ENCODE data around the gene FBXO21. TPM values are rescaled to one million over a fixed set of nuclear protein-coding genes. Genes with fewer than 3 reads are reported as not detected.
"Not testable (repeated sequence)": the region's sequence is repeated elsewhere in the genome, so short reads cannot be mapped to it uniquely, and the experiment has no call there.

The FBXO21 gene, protein sequence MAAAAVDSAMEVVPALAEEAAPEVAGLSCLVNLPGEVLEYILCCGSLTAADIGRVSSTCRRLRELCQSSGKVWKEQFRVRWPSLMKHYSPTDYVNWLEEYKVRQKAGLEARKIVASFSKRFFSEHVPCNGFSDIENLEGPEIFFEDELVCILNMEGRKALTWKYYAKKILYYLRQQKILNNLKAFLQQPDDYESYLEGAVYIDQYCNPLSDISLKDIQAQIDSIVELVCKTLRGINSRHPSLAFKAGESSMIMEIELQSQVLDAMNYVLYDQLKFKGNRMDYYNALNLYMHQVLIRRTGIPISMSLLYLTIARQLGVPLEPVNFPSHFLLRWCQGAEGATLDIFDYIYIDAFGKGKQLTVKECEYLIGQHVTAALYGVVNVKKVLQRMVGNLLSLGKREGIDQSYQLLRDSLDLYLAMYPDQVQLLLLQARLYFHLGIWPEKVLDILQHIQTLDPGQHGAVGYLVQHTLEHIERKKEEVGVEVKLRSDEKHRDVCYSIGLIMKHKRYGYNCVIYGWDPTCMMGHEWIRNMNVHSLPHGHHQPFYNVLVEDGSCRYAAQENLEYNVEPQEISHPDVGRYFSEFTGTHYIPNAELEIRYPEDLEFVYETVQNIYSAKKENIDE
- total RNA-seq (2014; rRNA removed; shearing (Covaris generic)) = 34.2 and 63.6 TPM in 2 replicates

DNA sequence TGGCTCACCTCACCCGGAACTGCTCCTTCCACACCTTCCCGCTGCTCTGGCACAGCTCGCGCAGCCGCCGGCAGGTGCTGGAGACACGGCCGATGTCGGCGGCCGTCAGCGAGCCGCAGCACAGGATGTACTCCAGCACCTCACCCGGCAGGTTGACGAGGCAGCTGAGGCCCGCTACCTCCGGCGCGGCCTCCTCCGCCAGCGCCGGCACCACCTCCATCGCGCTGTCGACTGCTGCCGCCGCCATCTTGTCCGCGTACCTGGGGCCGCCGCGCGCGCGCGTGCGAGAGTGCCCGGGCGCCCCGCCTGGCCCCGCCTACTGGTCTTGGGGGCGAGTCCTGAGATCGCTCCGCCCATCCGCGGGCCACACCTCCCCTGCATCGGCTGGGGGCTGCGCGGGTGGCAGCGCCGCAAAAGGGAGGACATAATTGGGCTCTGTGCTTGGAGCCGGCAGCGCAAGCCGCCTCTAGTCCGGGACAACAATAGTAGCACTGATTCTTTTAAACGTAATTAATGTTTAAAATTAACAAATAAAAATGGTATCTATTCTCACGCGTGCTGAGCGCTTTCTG is at the start of gene FBXO21:
FBXO21 (minus strand) TSS at position 261 of the 572 bp plus-strand sequence; CDS start at position 247, 14 bp downstream.
- DNase-seq (ENCODE audit: low read depth) = peak; percentile 92

DNA sequence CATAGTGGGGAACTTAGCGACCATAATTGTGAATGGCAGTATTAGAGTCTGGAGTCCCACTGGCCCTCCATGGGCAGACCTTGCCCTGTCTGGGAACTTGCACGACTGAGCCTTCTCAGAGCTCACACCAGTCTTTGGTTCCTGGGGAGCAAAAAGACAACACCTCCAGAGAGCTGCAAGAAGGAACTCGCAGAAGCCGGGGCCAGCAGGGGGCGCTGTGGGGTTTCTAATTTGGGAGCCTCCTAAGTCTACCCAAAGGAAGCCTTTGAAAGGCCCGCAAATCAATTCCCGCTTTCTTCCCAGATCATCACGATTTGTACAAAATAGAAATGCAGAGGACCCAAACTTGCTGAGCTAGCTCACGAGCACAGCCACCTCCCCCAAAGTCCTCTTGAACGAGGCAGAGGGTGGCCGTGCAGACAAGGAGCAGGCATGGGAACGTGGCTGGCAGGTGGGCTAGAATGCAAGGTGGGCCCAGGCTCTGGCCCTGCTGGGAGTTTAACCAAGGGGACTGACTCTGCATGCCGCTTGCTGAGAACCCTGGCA is 46.3 kb upstream of the FBXO21 start:
- peak; percentile 67 for DNase-seq (ENCODE audit: low read depth)

DNA sequence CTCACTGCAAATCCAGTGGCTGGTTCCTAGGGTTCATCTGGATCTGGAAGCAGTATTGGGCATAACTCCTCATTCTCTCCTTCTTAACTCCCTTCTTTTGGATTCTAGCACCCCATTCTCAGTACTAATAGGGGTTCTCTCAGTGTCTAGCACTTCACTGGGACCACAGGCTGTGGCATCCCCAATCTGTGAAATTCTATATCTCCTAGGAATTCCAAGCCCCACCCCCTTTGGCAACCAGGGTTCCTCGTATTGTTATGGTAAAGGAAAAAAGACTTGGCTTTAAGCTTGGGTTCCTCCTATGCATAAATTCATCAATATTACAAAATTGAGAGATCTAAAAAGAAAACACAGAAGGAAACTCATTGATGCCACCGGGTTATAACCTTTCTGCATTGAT is 45.0 kb upstream of the FBXO21 start:
- no peak for DNase-seq (ENCODE audit: low read depth)

DNA sequence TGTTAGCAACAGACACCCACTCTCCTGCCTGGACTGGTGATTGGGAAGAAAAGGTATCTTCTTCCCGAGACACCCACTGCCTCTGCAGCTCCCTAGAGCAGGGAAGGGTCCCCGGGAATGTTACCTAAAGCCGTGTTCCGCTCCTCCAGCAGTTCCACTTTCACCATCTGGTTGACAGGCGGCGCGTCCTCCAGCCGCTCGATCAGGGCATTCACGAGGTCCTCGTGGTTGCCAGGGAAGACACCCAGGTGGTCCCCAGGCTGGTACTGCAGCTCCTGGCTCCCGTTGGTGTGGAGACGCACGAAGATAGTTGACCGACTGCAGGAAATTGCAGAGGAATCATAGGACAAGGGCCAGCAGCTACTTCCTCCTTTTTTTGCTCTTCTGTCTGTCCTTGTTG is 44.2 kb upstream of the FBXO21 start:
- DNase-seq (ENCODE audit: low read depth) = no peak

DNA sequence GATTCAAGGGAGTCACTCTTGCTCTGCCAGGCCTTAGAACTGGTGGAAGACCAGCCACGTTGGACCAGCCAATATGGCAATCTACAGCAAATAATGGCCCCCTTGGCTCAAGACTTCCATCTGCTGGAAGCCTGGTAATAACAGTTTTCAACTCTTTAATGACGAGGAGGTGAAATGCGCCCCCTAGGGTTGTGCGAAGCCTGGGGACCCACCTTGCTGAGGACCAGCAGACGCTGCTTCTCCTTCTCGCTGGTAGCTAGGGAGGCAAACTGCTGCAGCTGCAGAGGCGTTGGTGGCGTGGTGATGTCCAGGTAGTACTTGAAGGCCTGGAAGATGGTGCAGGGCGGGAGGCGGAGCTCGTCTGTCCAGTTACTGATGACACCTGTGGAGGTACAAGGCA is 41.5 kb upstream of the FBXO21 start:
- peak; percentile 26 for DNase-seq (ENCODE audit: low read depth)

DNA sequence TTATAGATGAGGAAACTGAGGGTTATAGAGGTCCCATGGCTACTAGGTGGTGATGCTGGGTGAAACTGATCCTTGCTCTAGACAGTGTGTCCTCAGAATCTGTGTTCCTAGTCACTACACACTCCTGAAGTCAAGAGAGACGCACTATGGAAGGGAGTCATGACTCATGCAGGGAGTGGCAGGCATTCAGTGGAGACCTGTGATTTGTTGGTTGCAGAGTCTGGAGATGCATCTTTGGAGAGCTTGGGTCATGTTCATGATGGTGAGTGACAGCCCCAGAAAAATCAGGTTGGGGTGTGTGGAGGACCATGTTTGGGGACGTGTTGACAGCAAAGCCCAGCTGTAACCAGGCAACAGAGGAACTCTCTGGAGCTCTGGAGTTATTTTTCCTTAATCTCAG is 38.0 kb upstream of the FBXO21 start:
- peak; percentile 51 for DNase-seq (ENCODE audit: low read depth)

DNA sequence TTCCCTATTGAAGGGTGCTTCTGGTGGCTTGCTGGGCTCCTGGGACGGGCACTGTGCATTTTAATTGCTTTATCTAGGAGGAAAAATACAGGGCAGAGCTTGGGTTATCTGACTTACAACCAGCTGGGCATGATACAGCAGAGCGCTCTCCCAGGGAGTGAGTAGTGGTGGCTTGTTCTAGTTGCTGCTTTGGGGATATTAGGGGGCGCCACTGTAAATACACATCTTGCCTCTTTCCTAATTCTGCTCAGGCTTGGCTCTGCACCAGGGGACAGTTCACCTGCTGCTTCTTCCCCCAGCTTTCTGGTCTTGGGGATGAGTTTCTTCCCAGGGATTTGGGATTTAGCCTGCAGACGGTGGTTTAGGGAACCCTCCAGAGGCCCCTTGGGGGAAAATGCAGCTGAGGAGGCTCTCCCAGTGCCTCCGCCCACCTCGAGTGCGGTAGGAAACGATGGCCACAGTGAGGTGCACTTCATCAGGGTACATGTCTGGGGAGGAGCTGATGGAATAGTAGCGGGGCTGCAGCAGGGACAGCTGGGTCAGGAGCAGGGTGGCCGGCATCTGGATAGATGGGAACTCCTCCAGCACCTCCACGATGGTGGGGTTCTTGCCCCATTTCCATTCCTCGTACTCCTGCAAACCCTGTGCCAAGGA is 36.9 kb upstream of the FBXO21 start:
- no peak for DNase-seq (ENCODE audit: low read depth)

DNA sequence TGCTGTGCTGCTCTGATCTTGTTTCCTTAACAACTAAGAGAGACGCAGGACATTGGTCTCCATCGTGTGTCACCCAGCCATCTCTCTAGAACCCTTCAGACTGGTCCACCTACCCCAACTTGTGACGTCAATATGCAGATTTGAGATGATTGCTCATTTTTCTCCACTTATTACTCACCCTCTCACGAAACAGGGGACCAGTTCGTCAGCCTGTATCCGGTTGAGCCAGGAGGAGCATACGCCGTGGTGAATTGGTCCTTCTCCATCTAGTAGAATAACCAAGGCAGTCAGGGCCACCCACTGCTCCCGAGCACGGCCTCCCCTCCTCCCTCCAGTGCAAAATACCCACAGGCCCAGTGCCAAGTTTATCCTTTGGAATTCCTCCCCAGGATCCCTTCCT is 36.2 kb upstream of the FBXO21 start:
- DNase-seq (ENCODE audit: low read depth) = peak; percentile 49

DNA sequence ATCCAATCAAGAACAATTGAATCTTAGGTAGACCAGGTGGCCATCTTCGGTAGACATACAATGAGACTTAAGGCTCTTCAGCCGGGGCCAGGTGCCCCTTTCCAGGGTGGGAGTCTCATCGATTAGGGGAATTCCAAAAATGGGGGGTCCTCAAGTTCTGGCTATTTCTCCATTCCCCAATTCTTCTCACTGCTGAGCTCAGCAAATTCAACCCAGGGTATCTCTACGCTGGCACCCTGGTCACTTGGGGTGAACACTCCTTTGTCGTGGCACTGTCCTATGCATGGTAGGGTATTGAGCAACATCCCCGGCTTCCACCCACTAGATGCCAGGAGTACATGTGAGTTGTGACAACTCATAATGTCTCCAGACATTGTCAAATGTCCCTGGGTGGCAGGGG is 34.9 kb upstream of the FBXO21 start:
- no peak for DNase-seq (ENCODE audit: low read depth)

DNA sequence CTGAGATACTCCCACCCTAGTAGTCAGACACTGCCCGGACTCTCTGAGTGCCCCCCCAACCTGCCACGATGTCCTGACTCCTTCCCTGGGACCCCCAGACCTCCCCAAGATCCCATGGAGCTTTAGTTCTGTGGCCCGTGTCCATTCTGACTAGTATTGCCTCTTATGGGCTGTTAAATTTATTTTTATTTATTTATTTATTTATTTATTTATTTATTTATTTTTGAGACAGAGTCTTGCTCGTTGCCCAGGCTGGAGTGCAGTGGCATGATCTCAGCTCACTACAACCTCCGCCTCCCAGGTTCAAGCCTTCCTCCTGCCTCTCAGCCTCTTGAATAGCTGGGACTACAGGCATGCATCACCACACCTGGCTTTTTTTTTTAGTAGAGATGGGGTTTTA is 30.7 kb upstream of the FBXO21 start:
- not testable (repeated sequence) for DNase-seq (ENCODE audit: low read depth)

DNA sequence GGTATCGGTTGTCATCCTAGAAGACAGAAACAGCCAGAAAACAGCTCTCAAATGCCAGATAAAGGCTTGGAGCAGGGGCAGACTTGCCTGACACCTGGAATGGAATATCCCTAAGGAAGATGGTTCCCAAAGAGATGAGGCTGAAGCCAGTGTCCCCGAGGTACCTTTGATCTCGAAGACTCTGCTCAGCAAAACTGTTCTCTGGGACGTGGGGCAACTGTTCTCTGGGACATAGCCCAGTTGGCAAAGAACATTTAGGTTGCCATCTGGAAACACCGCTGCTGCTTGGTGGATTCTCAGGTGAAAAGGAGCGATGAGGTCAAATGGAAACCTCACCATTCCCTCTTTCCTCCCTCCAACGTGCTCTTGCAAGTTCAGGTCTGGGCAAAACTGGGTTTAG is 27.9 kb upstream of the FBXO21 start:
- no peak for DNase-seq (ENCODE audit: low read depth)

DNA sequence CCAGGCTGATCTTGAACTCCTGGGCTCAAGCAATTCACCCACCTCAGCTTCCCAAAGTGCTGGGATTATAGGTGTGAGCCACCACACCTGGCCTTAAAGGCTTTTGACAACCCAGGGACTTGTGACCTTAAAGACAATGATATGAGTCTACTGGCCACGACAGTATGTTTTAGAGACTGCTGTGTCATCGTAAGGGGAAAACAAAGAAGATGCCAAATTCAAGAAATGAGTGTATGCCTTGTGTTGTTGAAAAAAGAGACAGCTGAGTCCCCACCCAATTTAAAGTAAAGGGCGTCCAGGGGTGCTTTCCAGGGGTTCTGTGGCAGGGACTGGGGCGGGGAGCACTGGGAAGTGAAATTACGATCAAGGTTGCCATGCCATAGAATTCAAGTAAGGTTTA is 26.4 kb upstream of the FBXO21 start:
- no peak for DNase-seq (ENCODE audit: low read depth)

DNA sequence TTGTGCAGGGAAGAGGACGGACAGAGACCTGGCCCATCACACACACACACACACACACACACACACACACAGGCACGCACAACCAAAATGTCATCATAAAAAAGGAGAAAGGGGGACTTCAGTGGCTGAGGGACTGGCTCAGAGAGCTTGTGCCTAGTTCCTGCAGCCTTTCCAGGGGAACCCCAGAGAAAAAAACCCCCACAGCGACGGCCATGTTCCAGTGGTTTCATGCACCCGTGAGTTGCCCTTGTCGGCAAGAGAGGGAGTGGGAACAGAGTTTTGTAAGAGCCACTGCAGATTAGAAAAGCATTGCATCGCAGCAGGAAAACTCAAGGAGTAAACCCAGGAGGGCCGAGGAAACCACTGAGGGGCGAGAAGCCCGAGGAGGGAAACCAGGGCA is 24.5 kb upstream of the FBXO21 start:
- DNase-seq (ENCODE audit: low read depth) = no peak

DNA sequence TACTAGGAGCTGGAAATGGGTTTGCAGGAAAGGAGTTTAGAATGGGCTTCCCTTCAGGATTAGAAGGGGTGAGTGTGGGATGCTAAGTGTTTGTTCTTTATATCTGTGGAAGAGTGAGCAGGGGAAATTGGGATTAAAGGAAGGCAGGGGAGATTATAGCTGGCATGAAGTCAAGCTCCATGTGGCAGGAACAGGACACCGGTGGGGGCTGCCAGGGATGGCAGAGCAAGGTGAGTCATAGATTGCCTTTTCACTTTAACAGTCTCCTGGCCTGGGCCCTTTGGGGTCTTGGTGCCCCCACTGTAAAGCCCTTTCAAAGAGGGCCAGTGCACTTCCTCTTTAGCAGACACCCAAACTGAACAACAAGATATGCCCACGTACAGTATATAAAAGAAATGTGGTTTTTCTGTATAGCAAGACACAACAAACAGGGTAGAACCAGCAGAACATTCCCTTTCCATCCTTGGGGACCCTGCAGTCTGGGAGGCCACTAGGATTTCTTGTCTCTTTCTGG is 23.1 kb upstream of the FBXO21 start:
- DNase-seq (ENCODE audit: low read depth) = peak; percentile 46

DNA sequence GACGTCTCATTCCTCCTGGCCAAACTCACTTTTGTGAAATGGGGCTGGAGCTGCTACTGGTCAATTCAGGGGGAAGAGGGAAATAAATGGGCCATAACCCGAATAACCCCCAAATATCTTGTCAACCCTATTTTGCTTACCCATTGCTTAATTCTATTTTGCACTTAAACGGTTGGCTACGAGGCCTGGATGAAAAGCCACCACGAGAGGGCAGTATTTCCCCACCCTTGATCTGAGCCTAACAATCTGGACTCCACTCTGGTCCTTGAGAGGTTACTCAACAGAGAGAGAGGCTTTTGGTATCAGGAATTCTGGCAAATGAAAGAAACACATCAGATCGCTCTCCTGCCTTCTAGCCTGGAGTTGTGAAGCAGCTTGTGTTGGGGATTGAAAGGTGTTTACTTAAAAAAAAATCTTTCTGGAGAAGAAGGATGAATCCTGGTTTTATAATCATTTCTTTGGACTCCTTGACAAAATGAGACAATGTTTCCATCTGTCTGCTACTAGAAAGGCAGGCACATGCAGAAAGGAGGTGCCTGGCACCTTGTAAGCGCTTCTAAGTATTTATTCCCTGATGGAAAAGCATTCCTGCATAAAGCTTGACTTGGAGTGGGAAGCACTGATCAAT is 22.4 kb upstream of the FBXO21 start:
- peak; percentile 83 for DNase-seq (ENCODE audit: low read depth)

DNA sequence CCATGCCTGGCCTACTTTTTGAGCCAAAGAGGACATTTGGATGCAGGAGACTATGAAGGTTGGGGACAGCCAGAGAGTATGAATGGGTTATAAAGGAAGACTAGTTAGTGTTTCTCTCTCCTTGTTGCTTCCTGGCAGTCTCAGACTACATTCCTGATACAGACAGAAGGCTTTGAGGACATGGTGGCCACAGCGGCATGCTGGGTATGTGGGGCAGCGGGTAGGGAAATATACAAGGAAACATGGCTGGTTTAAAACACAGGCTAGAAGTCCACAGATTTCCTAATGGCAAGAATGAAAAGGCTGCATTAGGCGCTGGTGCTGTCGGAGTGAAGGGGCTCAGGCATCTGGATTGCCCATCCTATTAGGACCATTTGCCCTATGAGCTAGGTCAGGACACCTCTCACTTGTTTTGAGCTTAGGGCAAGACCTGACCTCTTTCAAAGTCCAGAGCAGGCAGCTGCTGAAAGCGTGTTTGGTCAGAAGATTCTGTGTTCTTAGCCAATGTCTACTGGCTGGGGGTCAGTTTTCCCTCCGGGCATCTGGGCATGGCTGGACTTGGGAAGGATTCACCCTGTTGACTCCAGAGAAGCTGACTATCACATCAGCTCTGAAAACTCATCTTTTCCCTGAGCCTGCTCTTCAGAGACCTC is 20.1 kb upstream of the FBXO21 start:
- DNase-seq (ENCODE audit: low read depth) = no peak

DNA sequence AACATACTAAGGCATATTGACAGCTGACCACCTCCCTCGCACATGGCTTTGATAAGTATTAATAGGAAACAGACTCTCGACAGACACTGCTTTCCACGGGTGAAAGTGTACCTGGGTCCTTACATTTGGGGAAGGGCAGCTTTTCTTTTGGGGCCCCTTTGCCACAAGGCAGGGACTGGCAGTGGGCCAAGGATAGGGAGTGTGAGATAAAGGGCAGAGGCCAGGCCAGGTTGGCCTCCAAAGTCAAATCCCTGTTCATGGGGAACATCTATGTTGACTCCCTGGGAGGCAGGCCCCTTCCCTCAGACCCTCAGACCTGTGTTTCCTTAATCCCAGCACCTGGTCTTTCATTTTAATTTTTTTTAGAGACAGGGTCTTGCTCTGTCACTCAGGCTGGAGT is 19.4 kb upstream of the FBXO21 start:
- DNase-seq (ENCODE audit: low read depth) = no peak

DNA sequence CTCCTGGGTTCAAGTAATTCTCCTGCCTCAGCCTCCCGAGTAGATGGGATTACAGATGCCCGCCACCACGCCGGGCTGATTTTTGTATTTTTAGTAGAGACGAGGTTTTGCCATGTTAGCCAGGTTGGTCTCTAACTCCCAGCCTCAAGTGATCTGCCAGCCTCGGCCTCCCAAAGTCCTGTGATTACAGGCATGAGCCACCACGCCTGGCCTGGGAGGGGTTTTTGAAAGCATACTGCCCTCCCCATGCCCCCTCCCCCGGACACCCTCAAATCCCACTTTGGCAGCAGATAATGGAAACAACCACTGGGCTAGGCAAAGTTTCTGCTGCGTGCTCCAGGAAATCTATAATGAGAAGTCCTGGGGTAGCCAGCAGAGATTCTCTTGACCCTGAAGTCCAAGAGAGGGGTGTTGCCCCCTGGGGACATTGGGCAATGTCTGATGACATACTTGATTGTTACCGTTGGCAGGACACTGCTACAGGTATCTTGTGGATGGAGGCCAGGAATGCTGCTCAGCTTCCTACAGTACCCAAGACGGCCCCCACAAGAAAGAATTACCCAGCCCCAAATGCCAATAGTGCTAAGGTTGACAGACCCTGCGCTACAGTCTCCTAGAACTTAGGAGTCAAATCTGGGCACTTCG is 18.7 kb upstream of the FBXO21 start:
- DNase-seq (ENCODE audit: low read depth) = no peak

DNA sequence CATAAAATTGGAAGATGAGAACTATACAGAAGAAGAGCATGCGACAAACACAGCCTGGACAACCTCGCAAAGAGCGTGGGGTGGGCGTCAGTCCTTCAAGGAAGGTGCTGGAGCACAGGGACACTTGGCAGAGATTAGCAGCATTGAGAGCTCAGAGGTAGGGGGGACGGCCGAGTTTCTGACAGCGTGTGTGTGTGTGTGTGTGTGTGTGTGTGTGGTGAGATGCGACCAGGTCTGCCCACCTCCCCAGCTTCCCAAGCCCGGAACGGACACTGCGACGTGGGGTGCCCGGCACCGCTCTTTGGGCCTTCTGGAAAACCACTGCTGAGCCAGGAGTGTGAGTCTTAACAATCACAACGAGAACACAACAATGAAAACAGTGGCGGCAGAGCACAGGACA is 17.9 kb upstream of the FBXO21 start:
- no peak for DNase-seq (ENCODE audit: low read depth)

DNA sequence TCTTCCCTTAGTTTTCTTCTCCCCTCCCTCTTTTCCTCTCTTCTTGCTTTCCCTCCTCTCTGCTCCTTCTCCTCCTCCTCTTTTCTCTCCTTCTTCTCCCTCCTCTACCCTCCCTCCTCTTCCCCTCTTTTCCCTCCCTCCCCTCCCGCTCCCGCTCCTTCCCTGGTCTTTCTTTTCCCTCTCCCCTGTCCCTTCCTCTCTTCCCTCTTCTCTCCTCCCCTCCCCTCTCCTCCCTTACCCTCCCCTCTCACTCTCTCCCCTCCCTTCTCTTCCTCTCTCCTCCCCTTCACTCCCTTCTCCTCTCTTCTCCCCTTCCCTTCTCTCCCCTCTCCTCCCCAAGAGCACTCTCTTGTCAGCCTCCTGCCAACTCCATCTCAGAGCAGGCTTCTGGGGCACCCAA is 17.4 kb upstream of the FBXO21 start:
- no peak for DNase-seq (ENCODE audit: low read depth)

DNA sequence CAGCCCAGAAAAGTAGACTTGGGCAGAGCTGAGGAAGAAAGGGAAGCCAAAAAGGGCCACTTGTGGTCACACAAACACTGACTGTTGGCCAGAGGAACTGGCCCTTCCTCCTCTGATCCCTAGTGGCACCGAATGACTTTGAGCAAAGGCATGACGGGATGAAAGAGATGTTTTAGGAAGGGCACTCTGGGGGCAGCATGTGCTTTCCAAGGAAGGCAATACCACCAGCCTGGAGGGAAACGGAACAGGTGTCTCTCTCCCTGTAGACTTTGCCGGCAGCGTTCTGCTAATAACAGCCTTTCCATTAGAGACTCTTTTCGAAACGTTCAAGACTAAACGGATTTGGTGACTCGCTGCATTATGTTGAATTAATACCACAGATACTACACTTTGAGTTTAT is 12.3 kb upstream of the FBXO21 start:
- no peak for DNase-seq (ENCODE audit: low read depth)
